Activated naive CD8-positive, alpha-beta T cell treated with anti-CD3 and anti-CD28 coated beads, Interleukin-2, amount 50 U/mL, for 24 hours (primary cell): ENCODE results near the gene RDH12.

Source experiments
- ATAC-seq: fragments of 150-1000 bp; cut with Tn5 transposase; one replicate; pipeline ENCODE4 v1.10.0; 2021
- DNase-seq: peaks from one replicate; pipeline ENCODE4 v3.0.0; 2021
- H3K27ac Mint-ChIP-seq: one replicate; pipeline ENCODE4 v1.8.0; 2021; ENCODE audit warnings: mild to moderate bottlenecking, mixed read lengths
- H3K27me3 Mint-ChIP-seq: one replicate; pipeline ENCODE4 v1.8.0; 2021; ENCODE audit warnings: mixed read lengths
- H3K36me3 Mint-ChIP-seq: one replicate; pipeline ENCODE4 v1.8.0; 2021; ENCODE audit warnings: low read depth, mixed read lengths
- H3K4me1 Mint-ChIP-seq: one replicate; pipeline ENCODE4 v1.8.0; 2021; ENCODE audit warnings: mixed read lengths
- H3K4me3 Mint-ChIP-seq: one replicate; pipeline ENCODE4 v1.8.0; 2021; ENCODE audit warnings: mild to moderate bottlenecking, moderate library complexity, mixed read lengths
- H3K9me3 Mint-ChIP-seq: one replicate; pipeline ENCODE4 v1.8.0; 2021; ENCODE audit warnings: mixed read lengths

RDH12 gene

DNA sequence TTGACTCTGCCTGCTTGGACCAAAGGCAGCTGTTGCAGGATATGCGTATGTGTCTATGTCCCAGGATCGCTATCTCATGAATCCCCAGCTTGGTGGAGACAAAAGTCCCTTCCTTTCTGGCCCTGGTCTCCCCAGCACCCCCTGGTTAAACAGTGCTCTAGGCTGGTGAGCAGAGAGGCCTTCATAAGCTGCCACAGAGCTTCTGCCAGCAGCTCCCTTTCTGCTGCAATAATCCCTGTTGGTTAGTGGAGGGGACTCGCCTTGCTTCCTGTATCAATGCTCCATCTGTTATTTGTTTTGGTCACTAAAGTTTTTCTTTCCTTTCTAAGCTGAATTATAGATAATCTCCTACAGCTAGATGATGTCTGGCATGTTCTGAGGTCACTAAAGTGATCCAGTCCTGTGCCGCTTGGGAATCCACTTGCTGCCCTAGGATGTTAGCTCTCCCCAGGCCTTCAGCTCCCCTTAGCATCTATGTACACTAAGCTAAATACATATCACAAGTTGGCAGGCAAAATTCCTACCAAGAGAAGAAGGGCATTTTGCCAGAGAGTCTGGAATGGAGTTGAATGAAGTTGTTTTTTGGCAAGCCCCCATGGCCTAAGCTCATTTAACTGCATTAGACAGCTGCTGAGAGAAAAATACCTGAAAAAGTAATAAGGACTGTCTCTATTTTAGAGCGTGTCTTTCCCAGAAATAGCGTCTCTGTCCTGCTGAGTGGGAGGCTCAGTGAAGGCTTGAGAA lies 47.8 kb downstream of the RDH12 start:
- Mint-ChIP-seq H3K36me3 (peaks cover 50% of the 10 kb centered on the region), H3K9me3 (no peaks in the 10 kb centered on the region), H3K27me3 (no peaks in the 10 kb centered on the region), H3K4me1 (peaks cover 16% of the 10 kb centered on the region), H3K27ac (peak overlapping the region; percentile 19), H3K4me3 (no peak overlapping the region)
- DNase-seq (no peak), ATAC-seq (no peak)

DNA sequence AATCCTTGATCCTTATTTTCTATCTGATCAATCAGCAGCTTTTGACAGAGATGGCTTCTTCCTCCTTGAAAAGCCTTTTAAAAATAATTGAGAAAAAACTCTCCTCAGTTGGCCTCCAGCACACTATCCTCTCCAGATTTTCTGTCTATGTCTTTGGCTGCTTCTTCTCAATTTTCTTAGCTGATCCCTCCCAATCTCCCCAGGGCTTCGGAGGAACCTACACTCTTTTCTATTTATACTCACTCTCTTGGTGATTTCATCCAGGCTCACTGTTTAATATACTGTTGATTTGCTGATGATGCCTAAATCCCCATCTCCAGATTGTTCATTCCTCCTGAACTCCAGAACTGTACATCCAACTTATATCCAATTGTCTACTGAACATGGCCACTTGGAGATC lies 54.8 kb downstream of the RDH12 start:
- DNase-seq: no peak
- H3K36me3 Mint-ChIP-seq: peaks cover 48% of the 10 kb centered on the region
- ATAC-seq: no peak
- H3K9me3 Mint-ChIP-seq: no peaks in the 10 kb centered on the region
- no peaks in the 10 kb centered on the region for H3K27me3 Mint-ChIP-seq
- H3K4me1 Mint-ChIP-seq: no peaks in the 10 kb centered on the region
- H3K4me3 Mint-ChIP-seq: no peak overlapping the region
- H3K27ac Mint-ChIP-seq: no peak overlapping the region

DNA sequence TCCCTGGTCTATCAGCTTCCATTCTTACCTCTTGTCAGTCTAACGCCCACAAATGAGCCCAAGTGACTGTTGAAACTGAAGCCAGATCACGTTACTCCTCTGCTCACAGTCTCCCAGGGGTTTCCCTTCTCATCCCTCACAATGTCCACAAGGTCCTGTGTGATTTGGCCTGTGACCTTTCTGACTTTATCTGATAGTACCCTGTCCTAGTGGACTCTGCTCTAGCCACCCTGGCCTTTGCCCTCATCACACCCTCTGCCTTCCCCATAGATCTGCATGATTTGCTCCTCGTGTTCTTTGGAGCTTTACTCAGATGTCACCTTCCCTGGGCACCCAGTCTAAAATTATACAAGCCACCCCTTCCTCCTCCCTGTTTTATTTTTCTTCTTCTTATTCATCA lies 55.5 kb downstream of the RDH12 start:
- ATAC-seq (no peak), DNase-seq (no peak)
- Mint-ChIP-seq H3K27me3 (no peaks in the 10 kb centered on the region), H3K4me1 (no peaks in the 10 kb centered on the region), H3K36me3 (peaks cover 47% of the 10 kb centered on the region), H3K4me3 (no peak overlapping the region), H3K9me3 (no peaks in the 10 kb centered on the region), H3K27ac (no peak overlapping the region)

DNA sequence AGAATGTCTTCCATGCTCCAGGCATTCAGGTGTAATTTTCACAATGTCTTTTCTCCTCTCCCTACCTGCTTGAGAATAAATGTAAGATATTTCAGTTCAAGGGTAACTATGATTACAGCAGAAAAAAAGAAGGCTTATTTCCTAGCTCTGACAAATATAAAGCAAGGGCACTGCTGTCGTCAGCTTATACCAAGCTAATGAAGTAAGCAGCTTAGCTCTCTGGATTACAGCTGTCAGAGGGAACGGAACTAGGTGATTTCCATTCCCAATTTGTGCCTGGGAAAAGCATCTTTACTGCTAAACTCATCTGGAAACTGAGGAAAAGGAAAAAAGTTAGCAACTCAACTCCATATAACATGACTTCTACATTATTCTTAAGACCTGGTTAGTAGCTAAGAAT lies 58.2 kb downstream of the RDH12 start:
- Mint-ChIP-seq H3K27ac (no peak overlapping the region), H3K4me1 (no peaks in the 10 kb centered on the region), H3K9me3 (no peaks in the 10 kb centered on the region), H3K36me3 (peaks cover 31% of the 10 kb centered on the region), H3K27me3 (no peaks in the 10 kb centered on the region), H3K4me3 (no peak overlapping the region)
- ATAC-seq: no peak
- DNase-seq: no peak

DNA sequence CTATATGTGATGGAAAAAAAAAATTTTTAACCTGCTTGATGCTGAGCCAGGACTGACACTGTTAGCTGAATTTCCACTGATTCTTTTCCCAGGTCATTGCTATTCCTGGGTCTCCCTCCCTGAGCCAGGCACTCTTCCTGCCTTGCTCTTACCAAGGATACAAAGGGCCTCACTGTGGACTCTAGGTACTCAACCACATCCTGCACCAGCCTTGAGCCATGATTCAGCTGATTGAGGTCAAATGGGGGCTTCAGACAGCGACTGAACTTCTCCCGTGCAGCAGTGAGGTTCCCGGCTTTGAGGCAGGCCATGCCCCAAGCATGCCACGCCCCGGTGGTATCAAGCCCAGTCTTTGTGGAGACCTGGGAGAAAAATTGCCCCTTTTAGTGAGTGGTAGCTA lies 60.4 kb downstream of the RDH12 start:
- H3K27ac Mint-ChIP-seq: no peak overlapping the region
- H3K9me3 Mint-ChIP-seq: no peaks in the 10 kb centered on the region
- DNase-seq (no peak), ATAC-seq (no peak)
- no peak overlapping the region for H3K4me3 Mint-ChIP-seq
- peaks cover 22% of the 10 kb centered on the region for H3K36me3 Mint-ChIP-seq
- no peaks in the 10 kb centered on the region for H3K27me3 Mint-ChIP-seq
- H3K4me1 Mint-ChIP-seq: no peaks in the 10 kb centered on the region

DNA sequence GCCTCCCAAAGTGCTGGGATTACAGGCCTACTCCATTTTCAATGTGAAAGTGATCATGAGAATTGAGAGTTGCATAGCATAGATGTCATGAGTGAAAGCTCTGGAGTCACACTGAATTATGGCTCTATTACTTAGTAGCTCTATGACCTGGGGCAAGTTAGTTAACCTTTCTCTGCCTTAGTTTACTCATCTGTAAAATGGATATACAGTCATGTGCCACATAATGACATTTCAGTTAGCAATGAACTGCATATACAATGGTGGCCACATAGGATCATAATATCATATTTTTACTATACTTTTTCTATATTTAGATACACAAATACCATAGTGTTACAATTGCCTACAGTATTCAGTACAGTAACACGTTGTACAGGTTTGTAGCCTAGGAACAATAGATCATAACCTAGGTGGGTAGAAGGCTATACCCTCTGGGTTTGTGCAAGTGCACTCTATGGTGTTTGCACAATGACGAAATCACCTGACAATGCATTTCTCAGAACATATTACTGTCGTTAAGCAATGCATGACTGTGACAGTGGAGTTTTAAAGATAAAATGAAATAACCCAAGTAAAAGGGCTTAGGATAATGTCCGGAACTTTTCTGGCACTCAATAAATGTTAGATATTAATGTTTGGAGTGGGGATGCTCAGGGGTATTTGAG lies 61.6 kb downstream of the RDH12 start:
- ATAC-seq (no peak), DNase-seq (no peak)
- H3K9me3 Mint-ChIP-seq: no peaks in the 10 kb centered on the region
- H3K4me3 Mint-ChIP-seq: no peak overlapping the region
- no peaks in the 10 kb centered on the region for H3K27me3 Mint-ChIP-seq
- H3K36me3 Mint-ChIP-seq: peaks cover 17% of the 10 kb centered on the region
- no peak overlapping the region for H3K27ac Mint-ChIP-seq
- H3K4me1 Mint-ChIP-seq: no peaks in the 10 kb centered on the region

DNA sequence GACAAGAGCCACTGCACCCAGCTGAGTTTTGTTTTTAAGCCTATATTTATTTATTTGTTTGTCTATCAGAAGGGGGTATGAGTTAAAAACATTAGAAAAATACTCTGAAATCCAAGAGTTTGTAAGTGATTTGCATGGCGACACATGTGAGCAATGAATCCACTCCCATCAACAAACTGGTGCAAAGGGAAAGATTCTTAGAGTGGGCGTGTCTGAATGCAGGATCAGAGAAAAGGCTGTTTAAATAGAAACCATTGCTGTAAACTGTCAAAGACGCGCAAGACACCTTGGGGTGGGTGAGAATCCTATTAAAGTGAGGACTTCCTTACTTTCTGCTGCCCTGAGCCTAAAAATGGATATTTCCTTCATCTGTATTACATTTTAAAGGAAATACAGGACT lies 62.8 kb downstream of the RDH12 start:
- no peaks in the 10 kb centered on the region for H3K4me1 Mint-ChIP-seq
- H3K27ac Mint-ChIP-seq: no peak overlapping the region
- H3K36me3 Mint-ChIP-seq: peaks cover 18% of the 10 kb centered on the region
- H3K27me3 Mint-ChIP-seq: no peaks in the 10 kb centered on the region
- H3K9me3 Mint-ChIP-seq: no peaks in the 10 kb centered on the region
- no peak for ATAC-seq
- DNase-seq: no peak
- no peak overlapping the region for H3K4me3 Mint-ChIP-seq

DNA sequence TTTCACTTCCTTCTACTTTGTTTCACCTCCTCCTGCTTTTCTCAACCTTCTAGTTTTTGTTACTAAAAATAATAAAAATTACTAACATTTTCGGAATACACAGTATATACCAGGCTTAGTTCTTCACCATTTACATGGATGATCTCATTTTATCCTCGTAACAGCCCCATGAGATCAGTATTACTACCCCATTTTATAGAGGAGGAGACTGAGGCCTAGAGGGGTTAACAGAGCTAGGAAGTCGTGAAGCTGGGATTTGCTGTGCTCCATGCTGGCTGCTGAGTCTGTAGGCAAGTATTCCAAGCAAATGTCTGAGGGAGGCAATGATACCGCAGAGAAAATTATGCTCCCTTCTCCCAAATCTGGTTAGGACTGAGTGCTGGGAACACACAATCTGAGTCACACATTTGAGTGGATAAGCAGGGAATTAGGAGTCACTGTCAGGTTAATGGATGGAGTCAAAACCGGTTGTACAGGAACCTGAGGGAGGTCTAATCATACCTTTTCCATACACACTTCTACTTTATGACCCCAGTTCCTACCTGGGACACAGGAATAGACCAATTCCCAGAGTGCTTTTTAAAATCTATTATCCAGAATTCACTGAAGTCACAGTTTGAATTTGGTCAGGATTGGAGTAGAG lies 63.6 kb downstream of the RDH12 start:
- peaks cover 22% of the 10 kb centered on the region for H3K36me3 Mint-ChIP-seq

DNA sequence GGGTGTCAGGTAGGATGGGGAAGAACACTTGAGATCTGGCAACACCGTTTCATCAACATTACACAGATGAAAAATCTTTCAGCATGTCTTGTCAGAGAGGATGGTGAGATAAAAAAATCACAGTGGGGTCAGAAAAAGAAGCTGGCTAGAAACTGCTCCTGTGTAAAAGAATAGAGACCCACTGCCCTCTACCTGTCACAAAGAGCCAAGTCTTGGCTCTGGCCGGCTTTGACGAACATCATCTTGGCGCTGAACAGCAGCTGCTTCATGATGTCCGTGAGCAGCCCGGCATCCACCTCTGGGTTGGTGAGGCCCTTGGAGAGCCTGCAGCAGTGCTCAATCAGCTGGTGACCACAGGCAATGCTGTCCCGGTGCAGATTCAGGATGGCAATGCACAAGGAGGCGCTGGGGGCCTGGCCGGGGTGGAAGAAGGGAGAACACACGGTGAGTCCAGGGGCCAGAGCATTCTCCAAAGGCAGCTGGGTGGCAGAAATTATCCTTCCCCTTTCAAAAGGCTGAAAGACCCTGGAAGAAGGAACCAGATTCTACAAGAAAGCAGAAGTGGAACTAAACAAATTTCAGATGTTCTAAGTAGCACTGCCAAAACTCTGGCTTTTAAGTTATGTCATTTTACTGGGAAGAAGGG lies 64.5 kb downstream of the RDH12 start:
- Mint-ChIP-seq H3K9me3 (no peaks in the 10 kb centered on the region), H3K4me3 (no peak overlapping the region), H3K4me1 (no peaks in the 10 kb centered on the region), H3K36me3 (peaks cover 23% of the 10 kb centered on the region), H3K27me3 (no peaks in the 10 kb centered on the region), H3K27ac (no peak overlapping the region)
- no peak for DNase-seq
- ATAC-seq: no peak

More for the DNA sequence above, 63.6 kb downstream of the RDH12 start:
- Mint-ChIP-seq H3K27me3 (no peaks in the 10 kb centered on the region), H3K4me1 (no peaks in the 10 kb centered on the region), H3K27ac (no peak overlapping the region), H3K4me3 (no peak overlapping the region), H3K9me3 (no peaks in the 10 kb centered on the region)
- DNase-seq (no peak), ATAC-seq (no peak)

DNA sequence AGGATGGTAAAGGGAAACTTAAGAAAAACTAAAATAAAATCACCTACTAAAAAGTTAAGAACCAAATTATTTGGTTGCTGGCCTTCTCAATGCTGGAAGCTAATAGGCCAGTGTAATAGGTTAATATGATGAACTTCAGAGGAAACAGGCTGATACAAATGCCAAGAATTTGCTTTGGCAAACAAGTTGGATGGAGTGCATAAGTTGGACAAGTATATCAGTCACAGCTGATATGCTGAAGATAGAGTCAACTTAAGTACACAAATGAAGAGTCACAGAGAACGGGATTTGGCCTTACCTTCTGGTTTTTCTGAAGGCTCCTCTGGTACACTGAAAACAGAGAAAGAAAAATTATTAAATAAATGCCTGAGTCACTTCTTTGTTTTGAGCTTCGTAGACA lies 66.5 kb downstream of the RDH12 start:
- no peaks in the 10 kb centered on the region for H3K27me3 Mint-ChIP-seq
- H3K4me3 Mint-ChIP-seq: no peak overlapping the region
- no peak for ATAC-seq
- H3K9me3 Mint-ChIP-seq: no peaks in the 10 kb centered on the region
- H3K36me3 Mint-ChIP-seq: peaks cover 28% of the 10 kb centered on the region
- no peak for DNase-seq
- no peaks in the 10 kb centered on the region for H3K4me1 Mint-ChIP-seq
- no peak overlapping the region for H3K27ac Mint-ChIP-seq

DNA sequence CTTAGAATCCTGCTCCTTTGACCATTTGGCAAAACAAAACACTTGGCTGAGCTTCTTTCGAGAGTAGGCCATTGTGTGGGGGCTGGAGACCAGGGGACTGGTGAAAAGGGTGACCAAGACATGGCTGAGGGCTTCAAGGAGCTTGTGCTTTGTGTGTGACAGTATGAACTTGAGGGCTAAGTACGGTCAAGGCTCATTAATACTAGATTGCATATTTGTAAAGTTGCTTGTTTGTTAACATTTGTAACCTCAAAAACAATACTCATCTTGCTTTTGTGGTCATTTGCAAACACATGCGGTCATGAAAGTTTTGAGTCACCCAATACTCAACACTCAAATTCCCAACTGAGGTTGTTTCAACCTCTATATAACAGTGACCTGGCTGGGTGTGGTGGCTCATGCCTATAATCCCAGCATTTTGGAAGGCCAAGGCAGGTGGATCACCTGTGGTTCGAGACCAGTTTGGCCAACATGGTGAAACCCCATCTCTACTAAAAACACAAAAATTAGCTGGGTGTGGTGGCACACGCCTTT lies 72.2 kb downstream of the RDH12 start:
- Mint-ChIP-seq H3K9me3 (no peaks in the 10 kb centered on the region), H3K36me3 (peaks cover 41% of the 10 kb centered on the region), H3K27ac (no peak overlapping the region), H3K4me3 (no peak overlapping the region), H3K4me1 (no peaks in the 10 kb centered on the region), H3K27me3 (no peaks in the 10 kb centered on the region)
- ATAC-seq (no peak), DNase-seq (no peak)

DNA sequence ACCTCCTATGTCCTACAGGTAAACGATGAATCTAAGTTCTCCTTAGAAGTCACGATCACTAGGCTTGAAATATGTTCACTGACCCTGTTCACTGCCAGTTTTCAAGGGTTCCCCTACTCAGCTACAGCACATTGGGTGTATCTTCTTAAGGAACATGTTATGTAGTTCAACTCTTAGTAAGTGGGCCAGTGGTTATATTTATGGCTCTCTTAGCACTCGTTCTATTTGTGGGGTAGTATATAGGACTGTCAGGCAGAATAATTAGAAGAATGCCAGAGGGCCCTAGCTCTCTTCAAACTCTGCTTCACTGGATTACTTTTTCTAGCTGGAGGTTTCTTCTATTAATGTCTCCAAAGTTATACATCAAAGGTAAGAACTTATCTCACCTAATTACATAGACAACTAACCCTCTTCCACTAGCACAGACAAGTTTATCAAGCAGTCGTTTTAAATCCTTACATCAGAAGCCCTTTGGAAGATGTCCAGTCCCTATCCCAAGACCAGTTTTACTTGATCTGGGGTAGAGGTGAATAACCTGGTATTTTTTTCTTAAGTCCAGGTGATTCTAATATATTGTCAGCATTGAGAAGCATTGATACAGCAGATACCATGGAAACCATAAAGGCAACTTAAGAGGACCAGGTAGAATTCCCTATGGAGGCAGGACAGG lies 75.1 kb downstream of the RDH12 start:
- Mint-ChIP-seq H3K4me1 (no peaks in the 10 kb centered on the region), H3K27me3 (no peaks in the 10 kb centered on the region), H3K9me3 (no peaks in the 10 kb centered on the region), H3K4me3 (no peak overlapping the region), H3K36me3 (peaks cover 38% of the 10 kb centered on the region), H3K27ac (no peak overlapping the region)
- ATAC-seq (no peak), DNase-seq (no peak)

DNA sequence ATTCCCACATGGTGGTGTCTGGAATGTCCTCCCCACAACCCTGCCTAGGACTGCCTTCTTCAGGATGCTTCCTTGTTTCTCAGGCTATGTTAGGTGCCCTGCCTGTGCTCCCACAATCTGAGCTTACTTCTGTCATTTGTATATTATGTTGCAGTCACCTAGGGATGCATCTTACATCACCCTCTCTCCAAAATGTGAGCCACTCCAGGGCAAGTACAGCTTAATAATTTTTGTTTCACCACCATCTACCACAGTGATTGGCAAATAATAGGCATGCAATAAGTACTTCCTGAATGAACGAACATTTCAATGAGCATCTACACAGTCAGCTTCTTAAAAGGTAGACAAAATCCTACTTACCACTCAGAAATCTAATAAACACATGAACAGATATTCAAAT lies 77.1 kb downstream of the RDH12 start:
- no peak for ATAC-seq
- Mint-ChIP-seq H3K4me3 (no peak overlapping the region), H3K4me1 (peaks cover 1% of the 10 kb centered on the region), H3K36me3 (peaks cover 35% of the 10 kb centered on the region), H3K27ac (no peak overlapping the region), H3K27me3 (no peaks in the 10 kb centered on the region), H3K9me3 (no peaks in the 10 kb centered on the region)
- DNase-seq: no peak

DNA sequence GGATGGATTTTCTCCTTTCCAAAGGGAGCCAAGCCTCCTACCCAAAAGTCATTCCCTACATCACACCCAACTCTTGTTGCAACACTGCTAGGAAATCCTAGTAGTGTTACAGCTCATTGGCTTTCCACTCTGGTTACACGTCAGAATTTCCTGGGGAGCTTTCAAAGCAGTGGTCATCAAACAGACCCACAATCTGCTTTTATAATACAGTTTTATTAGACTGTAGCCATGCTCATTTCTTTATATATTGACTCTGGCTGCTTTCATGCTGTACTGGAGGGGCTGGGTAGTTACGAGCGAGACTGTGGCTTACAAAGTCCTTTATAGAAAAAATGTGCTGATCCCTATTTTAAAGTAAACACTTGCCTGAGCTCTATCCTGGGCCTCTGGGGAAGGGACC lies 80.4 kb downstream of the RDH12 start:
- ATAC-seq: no peak
- peaks cover 1% of the 10 kb centered on the region for H3K4me1 Mint-ChIP-seq

More for the DNA sequence above, 80.4 kb downstream of the RDH12 start:
- H3K4me3 Mint-ChIP-seq: no peak overlapping the region
- no peak overlapping the region for H3K27ac Mint-ChIP-seq
- no peaks in the 10 kb centered on the region for H3K9me3 Mint-ChIP-seq
- H3K27me3 Mint-ChIP-seq: no peaks in the 10 kb centered on the region
- peaks cover 42% of the 10 kb centered on the region for H3K36me3 Mint-ChIP-seq
- DNase-seq: no peak
